NCI-H2171 treated with DMSO at 0.1 percent for 48 hours (cell line): ENCODE results near the gene MAFG.

Experiments used
- DNase-seq: peaks from one replicate; lab custom pipeline; 2025; lab: John Stamatoyannopoulos, UW

Gene MAFG

DNA sequence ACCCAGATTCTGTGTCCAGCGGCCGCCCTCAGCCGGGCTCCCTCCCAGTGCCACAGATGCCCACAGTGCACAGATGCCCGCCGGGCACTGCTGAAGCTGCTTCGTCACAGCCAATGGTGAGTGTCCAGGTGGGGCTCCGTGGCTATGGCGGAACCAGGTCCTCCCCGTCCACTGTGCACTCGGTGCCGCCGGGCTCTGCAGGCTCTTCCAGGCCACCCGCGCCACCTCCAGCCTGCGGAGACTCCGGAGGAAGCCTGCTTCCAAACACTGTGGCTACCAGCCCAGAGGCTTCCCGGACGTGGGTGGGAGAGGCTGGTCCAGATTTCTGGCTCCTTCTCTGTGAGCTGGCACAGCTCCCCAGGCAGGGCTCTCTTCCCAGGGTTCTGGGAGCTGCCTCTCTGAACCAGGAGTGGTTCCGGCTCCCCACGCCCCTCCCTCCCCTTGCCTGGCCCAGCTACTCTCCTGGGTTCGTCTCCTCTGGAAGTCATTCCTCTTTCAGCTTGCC lies 12.4 kb upstream of the MAFG start:
- no peak for DNase-seq

DNA sequence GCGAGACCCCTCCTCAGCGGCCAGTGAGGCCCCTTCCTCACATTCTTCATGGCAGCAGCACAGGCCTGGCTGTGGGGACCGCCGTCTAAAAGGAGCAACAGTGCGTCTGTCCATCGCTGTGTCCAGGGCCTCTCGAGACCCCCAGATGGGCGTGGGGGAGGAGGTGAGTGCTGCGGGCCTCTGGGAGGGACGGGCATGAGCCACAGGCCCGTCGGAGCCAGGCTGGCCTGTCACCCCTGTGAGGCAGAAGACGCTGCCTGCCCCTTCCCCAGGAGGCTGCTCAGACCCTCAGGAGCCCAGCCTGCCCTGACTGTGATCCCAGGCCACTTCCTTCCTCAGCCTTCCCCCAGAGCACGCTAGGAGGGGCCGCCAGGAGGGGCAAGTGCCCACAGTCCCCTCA lies 11.7 kb upstream of the MAFG start:
- no peak for DNase-seq

DNA sequence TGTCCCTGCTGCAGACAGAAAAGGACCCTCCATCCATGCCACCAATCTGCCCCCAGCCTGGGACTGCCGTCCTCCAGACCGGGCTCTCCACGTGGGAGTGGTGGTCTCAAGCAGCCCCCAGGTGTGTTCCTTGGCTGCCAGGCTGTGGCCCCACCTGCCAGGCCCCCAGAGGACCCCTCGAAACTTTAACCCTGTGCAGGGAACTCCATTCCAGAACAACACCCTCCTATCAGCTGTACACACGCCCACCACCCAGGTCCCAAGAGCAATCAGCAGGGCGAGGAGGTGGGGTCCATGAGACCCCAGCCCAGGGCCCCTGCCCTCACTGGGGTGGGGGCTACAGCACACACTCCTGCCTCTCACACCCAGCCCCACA lies 8.2 kb upstream of the MAFG start:
- DNase-seq, result no peak

DNA sequence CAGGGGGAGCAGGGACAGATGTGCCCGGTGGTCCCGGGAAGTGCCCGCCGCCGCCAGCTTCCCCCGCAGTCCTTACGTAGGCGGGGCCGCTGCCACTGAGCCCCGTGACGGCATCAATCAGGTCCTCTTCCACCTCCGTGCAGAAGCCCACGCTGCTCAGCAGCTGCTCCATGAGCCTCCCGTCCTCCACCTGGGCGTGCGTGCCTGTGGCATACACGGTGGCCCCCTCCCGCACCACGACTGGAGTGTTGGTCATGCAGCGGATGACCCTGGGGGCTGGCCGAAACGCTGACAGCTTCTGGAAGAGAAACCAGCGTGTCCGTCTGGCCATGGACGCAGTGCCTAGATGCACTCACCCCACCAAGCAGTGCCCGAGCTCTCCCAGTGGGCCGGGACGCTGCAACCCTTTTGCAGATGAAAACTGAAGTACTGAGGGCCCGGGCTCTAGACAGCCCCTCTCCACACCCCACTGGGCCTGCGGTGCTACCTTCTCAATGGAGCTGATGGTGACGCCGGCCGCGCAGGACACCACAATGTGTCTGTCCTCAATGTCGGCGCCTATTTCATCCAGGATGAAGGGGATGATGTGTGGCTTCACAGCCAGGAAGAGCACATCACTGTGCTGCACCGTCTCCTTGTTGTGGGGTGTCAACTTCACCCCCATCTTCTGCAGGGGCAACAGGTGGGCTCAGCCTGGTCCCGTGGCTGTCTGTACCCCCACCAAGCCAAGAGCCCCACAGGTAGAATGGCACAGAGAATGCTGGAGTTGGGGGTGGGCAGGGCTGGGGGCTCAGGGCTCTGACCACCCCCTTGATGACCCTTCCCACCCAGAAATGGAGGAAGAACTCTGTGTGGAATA lies 7.5 kb upstream of the MAFG start:
- no peak for DNase-seq

DNA sequence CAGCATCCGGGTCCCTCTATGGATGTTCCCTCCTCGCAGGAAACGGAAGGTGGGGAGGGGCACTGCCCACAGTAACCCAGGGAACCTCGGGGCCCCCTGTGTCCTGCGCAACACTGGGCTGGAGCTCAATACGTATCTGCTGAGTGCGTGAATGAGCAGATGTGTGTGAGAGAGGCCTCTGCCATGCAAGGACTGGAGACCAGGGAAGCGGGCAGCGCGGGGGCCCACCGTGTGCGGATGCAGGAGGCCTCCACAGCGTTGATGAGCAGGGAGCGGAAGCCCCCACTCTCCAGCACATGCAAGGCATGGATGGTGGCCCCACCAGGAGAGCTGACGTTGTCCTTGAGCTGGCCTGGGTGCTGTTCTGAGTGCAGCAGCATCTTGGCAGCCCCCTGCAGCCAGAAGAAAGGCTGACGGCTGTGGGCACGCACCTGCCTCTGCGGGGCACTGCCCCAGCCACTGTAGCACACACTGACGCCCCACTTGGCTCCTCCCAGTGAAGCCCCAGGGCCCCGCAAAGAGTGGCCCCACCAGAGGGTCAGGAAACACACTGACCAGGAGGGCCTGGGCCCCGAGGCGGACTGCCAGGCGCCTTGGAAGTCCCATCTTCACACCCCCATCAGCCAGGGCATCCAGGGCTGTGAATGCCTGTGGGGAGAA lies 6.7 kb upstream of the MAFG start:
- no peak for DNase-seq

DNA sequence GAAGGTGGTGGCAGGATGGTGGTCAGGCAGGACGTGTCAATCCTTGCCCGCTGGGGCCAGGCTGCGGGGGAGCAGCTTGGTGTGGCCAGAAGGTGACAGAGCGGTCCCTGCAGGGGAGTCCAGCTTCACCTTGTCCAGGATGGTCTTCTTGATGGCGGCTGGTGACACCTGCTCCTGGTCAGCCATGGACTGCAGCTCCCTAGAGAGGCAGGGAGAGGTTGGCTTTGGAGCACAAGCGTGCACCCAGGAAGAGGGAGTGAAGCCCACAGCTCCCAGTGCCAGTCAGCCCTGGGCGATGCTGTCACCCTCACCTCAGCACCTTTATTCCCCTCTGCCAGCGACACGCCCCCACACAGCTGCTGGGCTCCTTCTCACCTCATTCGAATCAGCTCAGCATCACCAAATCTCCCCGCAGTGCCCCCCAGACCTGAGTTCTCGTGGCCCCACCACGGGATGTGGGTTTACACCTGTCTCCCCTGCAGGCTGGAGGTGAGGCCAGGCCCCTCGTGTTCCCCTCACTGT lies 5.7 kb upstream of the MAFG start:
- DNase-seq, result no peak

DNA sequence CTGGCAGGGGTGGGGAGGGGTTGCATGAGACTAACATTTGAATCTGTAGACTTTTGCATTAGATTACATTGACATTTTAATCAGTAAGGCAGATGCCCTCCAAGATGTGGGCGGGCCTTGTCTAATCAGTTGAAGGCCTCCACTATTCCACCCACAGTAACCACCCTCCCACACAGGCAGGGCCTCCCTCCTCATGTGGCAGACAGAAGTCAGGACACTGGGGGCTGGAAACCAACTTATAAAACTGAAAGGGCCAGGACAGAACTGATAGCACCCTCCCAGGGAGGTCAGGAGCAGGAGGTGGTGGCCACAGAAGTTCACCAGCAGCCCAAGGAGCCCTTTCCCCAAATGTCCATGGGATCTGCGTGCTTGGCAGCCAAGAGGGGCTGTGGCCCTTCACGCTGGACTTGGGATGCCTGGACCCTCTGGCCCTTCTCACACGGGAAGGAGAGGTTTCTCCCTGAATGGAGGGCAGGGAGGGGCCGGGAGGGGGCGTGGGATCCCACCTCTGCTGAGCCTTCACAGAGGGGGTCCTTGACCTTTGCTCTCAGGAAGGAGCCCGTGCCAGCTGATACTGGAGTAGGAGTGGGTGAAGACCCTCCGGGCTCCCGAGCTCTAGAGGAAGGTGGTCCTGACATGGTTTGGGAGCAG lies 4.9 kb upstream of the MAFG start:
- DNase-seq, result no peak

DNA sequence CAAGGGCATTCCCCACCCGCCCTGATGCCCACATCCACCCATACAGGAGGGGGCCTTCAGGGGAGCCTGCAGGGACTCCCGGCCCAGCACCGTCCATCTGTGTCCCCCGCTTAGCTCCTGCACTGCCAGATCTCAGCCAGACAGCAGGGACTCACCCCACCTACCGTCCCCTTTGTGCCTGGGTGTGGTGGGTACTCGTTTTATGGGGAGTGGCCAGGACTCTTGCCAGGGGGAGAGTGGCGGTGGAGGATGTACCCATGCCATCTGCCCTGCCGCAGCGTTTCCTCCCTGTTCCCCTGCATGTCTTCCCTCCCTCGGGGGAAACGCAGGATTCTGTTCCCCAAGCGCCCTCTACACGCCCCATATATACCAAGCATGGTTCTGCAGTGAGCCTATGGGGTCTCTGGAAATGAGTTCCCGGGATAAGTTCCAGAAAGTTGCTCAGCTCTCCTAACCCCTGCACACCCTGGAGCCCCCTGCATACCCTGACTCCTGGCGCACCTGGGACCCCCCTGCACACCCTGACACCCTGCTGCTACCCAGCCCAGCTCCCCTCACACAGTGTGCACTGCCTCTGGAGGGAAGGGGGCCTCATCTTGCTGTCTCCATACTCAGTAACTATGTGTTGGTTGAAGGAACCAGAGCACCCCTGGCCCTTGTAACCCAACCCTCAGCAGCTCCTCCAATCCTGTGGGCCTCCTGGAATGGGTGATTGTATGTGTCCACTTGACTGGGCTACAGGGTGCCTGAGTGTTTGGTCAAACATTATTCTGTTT lies 4.2 kb upstream of the MAFG start:
- peak; percentile 91 for DNase-seq

DNA sequence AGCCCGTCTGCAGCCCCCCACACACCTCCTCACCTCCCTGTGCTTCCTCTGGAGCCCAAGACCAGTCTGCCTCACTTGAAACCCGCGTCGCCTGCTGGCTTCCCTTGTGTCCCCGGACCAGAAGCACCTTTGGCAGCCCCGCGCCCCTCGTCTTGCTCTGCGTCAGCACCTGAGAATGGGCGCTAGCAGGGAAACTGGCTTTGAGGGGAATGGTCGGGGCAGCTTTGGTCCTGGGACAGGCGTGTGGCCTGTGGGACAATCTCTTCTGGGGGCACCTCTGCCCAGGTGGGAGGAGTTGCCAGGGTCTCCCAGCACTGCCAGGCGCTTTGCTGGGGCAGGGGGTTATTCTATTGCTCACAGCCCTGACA lies 3.6 kb upstream of the MAFG start:
- DNase-seq, result no peak

DNA sequence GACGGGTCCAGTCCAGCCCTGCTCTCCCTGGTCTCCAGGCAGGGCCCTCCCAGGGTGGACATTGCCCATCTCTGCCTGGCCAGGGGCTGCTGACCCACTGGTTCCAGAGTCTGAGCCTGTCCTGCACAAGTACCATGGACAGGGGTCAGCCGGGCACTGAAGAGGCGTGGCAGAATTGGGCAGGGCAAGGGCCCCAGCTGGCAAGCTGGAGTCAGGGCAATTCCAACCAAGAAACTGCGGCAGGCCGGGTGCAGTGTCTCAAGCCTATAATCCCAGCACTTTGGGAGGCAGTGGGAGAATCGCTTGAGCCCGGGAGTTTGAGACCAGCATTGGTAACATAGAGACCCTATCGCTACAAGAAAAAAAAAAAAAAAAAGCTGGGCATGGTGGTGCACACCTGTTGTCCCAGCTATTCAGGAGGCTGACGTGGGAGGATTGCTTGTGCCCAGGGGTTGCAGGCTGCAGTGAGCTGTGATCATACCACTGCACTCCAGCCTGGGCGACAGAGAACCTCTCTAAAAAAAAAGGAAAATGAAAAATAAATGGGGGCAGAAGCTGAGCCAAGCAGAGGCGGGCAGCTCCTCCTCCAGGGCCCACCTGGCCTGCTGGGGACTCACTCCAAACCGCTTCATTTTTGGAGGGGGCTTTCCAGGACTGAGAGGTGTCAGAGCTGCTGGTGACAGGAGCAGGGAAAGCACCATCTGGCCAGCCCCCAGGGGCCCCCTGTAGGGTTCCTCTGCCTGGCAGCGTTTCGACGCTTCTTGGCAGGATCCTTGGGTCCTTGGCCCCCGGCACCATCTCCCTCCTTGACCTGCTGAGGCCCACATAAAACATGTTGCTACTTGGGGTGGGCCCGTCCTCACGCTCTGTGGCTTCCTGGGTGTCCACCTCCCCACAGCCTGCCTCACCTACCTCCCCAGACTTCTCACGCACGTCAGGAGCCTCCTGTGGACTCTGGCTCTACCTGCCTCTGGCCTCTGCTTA lies 2.9 kb upstream of the MAFG start:
- DNase-seq, result peak; percentile 89

DNA sequence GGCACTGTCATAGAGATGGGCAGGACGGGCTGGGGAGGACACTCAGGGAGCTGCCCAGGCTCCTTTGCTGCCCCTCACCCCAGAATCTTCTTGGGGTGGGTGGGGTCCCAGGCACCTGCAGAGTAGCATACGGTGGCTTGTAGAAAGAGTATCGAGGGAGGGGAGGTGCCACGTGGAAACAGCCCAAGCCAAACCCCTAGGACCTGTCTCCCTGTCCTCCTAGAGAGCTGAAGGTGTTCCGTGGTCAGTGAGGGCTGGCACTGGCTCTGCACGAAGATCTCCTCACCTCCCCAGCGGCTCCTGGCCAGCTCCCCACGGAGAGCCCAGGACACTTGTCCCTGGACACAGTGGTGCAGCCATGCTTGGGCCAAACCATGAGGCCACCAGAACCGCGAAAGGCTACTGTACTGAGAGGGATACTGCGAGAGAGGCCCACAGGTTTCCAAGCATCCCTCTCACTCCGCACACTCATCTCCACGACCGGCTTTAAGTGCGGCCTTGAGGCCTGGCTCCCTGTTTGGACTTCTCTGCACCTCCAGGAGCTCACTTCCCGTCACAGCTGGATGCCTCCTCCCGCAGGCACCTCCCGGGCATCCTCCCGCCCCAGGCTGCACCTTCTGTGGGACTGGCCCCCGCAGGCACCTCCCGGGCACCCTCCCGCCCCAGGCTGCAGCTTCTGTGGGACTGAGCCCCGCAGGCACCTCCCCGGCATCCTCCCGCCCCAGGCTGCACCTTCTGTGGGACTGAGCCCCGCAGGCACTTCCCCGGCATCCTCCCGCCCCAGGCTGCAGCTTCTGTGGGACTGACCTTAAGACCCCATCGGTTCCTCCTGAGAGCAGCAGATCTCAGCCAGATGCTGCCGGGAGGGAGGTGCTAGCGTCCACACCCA lies 2.0 kb upstream of the MAFG start:
- DNase-seq, result no peak

DNA sequence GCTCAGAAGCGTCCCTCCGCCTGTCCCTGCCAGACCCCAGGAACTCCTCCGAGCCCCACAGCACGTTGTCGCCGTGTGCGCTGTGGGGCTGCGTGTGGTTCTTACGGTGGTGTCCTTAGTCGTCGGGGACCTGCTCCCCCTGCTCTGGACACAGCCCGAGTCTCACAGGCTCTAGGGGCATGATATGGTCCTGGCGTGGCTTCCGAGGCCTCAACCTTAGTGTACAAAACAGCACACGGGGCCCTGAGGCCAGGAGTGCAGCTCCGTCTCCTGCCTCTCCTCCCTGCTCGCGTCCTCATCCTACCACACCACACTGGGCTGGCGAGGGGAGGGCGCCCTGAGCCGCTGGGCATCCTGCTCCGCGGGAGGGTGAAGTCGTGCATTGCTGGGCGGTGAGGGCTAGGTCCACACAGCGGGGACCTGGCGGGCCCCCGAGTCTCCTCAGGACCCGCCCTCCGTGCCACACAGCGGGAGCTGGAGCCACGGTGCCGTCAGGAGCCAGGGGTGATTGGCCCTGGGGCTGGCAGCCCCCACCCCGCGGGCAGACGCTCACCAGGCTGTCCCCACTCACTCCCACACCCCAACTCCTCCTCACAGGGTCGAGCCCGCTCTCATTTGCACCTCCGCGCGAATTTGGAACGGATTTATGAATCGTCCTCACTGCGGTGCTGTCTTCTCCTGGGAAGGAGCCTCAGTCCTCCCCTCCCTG lies 1.2 kb upstream of the MAFG start:
- DNase-seq, result no peak

DNA sequence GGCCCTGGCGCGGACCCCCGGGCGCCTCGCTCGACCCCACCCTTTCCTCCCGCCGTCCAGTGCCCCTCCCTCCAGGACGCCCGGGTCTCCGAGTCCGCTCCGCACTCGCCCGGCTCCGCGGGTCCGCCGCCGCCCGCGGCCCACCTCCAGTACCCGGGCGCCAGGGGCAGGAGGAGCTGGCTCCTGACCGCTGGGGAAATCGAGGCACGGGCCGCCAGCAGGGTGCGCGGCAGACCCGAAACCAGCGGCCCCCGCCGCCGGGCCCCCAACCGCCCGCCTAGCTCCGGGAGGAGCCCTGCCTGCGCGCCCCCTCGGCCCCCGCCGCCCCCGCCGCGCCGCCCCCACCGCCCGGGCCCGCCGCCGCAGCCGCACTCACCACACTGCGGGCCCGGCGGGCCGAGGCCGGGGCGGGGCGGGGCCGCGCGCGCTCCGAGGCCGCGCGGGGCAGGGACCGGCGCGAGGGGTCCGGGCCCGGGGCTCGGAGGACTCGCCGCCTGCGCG lies 333 bp downstream of the MAFG start:
- DNase-seq, result no peak

DNA sequence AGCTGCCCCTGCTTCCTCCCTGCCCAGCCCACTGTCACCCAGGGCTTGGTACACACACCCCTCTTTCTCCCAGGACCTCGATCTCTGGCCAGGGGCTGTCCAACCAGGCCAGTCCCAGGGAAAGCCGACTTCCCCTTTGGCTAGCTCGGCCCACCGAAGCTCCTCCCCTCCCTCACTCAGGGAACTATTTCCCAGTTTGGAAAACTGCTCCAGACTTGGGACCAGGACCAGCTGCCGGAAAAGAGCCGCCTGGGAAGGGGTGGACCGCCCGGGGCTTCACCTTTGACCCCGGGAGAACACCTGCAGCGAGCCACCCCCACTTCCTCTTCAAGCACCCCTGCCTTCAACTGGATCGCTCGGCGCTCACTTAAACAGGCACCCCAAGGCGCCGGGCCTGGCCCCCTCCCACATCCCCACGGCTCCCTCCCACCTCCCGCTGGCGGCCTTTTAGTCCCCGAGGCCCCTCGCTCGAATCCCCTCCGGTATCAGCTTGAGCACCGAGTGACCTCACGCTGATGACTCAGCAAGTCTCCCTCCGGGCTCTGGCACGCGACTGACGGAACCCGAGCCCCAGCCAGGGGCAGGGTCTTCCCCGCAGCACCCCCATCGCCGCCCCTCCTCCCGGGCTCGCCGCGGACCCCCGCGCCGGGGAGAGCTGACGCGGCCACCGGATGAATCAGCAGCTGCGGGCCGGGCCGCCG lies 934 bp downstream of the MAFG start:
- no peak for DNase-seq

DNA sequence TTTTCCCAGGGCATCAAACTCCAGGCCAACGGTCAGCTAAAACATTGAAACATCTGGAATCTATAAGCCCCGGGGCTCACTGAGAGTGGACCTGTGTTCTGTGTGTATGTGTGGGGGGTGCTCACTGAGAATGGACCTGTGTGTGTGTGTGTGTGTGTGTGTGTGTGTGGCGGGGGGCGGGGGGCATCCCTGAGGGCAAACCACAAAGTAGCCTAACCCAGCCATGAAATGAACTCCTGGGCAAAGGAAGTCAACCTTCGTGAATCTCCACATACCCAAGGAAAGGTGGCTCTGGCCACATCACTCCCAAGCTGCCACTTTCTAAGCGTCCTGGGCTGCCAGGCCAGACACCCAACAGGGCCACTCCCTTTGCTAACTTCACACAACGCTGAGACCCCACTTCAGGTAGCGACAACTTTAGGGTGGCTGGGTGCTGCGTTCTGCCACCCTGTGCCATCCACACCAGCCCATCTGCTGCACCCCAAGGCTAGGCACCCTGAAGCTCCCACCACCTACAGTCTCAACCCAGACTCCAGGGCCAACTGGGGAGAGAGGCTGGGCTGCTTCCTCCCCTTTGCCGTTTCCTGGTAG lies 1.6 kb downstream of the MAFG start:
- no peak for DNase-seq

DNA sequence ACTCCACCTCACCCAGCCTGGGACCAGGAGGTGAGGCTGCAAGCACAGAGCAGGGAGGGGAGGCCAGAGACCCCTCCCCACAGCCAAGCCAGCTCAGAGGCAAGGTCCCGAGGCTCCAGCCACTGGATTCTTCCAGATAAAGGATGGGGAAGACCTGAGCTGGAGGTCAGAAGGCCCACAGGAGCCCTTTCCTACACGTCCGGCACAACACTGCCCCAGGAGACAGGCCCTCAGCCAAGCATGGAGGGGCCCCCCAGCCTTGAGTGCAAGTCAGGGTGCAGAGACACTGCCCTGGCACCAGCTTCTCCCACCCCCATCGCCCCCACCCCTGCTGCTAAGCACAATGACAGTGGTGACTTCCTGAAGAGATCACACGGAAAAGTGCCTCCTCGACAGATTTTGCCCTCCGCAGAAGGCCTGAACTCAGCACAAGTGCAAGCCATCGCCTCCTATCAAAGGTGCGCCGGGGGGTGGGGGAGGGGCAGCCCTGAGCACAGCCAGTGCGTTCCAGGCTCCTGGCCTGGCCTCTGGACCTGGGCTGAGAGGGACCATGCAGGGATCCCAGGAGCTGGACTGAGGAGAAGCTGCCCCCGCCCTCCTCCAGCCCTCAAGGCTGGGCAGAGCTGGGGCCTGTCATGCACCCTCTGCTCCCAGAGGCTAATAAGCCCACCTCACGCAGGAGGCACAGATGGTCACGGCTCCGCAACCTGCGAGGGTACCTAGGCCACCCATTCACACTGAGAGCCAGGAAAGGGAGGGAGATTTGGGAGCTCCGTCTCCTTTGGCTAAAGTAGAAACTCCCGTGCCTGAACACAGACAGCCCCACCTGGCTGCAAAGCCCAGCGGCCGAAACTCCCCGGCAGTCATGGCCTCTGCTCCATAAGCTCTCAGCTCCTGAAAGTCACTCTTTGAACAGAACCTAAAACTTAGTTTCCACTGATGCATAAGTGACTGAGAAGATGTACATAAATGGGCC lies 2.7 kb downstream of the MAFG start:
- DNase-seq, result no peak
